T-cell (primary cell): ENCODE data around the gene PANK1. TPM values are rescaled to one million over a fixed set of nuclear protein-coding genes. Genes with fewer than 3 reads are reported as not detected.

Experiments used
- ATAC-seq, 4 experiments: fragments of 200-7000 bp in 3 of 4; fragments of 150-1000 bp in 1 of 4; cut with Tn5 transposase; replicated peaks in 1 of 4; 1 replicate in 3 of 4; 2 replicates in 1 of 4; pipeline ENCODE4 v1.10.0; 2021; ENCODE audit warnings: moderate library complexity in 3 of 4, mild to moderate bottlenecking in 2 of 4, moderate number of reproducible peaks in 1 of 4
- CTCF ChIA-PET, 2 donors: fragments of 300-600 bp; sonication (Branson Sonifier 250); formaldehyde crosslinking; loops; one replicate each; lab custom pipeline; 2022; ENCODE audit warnings: antibody characterized with exemption in 2 of 2; lab: Charles Lee
- POLR2A ChIA-PET, 2 donors: fragments of 300-600 bp; sonication (Branson Sonifier 250); formaldehyde crosslinking; loops; one replicate each; lab custom pipeline; 2022; ENCODE audit warnings: antibody characterized with exemption in 2 of 2; lab: Charles Lee
- DNase-seq, 35 experiments: peaks; one replicate each; pipeline versions ENCODE4 v3.0.0 to v3.0.0-alpha.2; 2013 to 2023
- H3K27ac ChIP-seq: one replicate; pipeline ENCODE4 v1.5.1; 2013; ENCODE audit warnings: low read length
- H3K27me3 ChIP-seq, 2 experiments: replicated peaks in 1 of 2; 1 replicate in 1 of 2; 2 replicates in 1 of 2; pipeline versions ENCODE4 v1.6.1 to v1.7.0; 2013; ENCODE audit warnings: low read length in 1 of 2, mixed read lengths in 1 of 2; ENCODE audit not compliant: control insufficient read depth in 2 of 2, insufficient read depth in 2 of 2; ENCODE audit errors: extremely low read depth in 1 of 2
- H3K36me3 ChIP-seq, 2 donors: 1 replicate in 1 of 2; 2 replicates in 1 of 2; pipeline versions ENCODE4 v1.6.1 to v1.7.0; 2013; ENCODE audit warnings: low read length in 1 of 2; ENCODE audit not compliant: control insufficient read depth in 2 of 2, insufficient read depth in 1 of 2; ENCODE audit errors: extremely low read depth in 1 of 2
- H3K4me1 ChIP-seq, 2 experiments: 1 replicate in 1 of 2; 2 replicates in 1 of 2; pipeline versions ENCODE4 v1.6.1 to v1.7.0; 2013; ENCODE audit warnings: low read length in 2 of 2, mixed read lengths in 1 of 2; ENCODE audit not compliant: insufficient read depth in 2 of 2, control insufficient read depth in 1 of 2; ENCODE audit errors: extremely low read depth in 1 of 2
- H3K4me3 ChIP-seq, 2 donors: 1 replicate in 1 of 2; 2 replicates in 1 of 2; pipeline versions ENCODE4 v1.5.1 to v1.7.0; 2013; ENCODE audit warnings: mild to moderate bottlenecking in 2 of 2, low read length in 1 of 2, moderate library complexity in 1 of 2; ENCODE audit not compliant: control insufficient read depth in 1 of 2; ENCODE audit errors: extremely low read depth in 1 of 2
- H3K9me3 ChIP-seq: 2 replicates; pipeline ENCODE4 v1.7.0; 2013
- H3K27ac Mint-ChIP-seq, 2 donors: one replicate each; pipeline ENCODE4 v1.8.0; 2020 to 2021; ENCODE audit warnings: mild to moderate bottlenecking in 2 of 2, mixed read lengths in 2 of 2
- H3K27me3 Mint-ChIP-seq, 2 donors: one replicate each; pipeline ENCODE4 v1.8.0; 2021 to 2022; ENCODE audit warnings: mixed read lengths in 2 of 2
- H3K36me3 Mint-ChIP-seq: one replicate; pipeline ENCODE4 v1.8.0; 2021; ENCODE audit warnings: mixed read lengths
- H3K4me1 Mint-ChIP-seq, 3 donors: one replicate each; pipeline ENCODE4 v1.8.0; 2020 to 2022; ENCODE audit warnings: mixed read lengths in 3 of 3, mild to moderate bottlenecking in 1 of 3
- H3K4me3 Mint-ChIP-seq, 3 donors: one replicate each; pipeline ENCODE4 v1.8.0; 2020 to 2022; ENCODE audit warnings: mild to moderate bottlenecking in 3 of 3, mixed read lengths in 3 of 3, moderate library complexity in 3 of 3
- H3K9me3 Mint-ChIP-seq, 3 donors: one replicate each; pipeline ENCODE4 v1.8.0; 2020 to 2022; ENCODE audit warnings: mixed read lengths in 3 of 3
- WGBS: methylation state at CpG from one replicate; pipeline ENCODE4 v1.1.5; 2013; ENCODE audit warnings: missing lambda C conversion rate; ENCODE audit not compliant: insufficient coverage; 5-methylcytosine and 5-hydroxymethylcytosine counted together
- total RNA-seq, 35 experiments: library from RNA in 6 of 35; stranded (reverse) in 6 of 35; fragments of 120-200 nt in 1 of 35; gene quantifications; one replicate each; pipeline versions ENCODE4 v1.2.1 to v1.2.4 and lab custom pipeline; 2013 to 2026

Gene PANK1
- total RNA-seq (1 to 10 TPM; 1.4 to 2.0 (median 1.8) TPM), total RNA-seq (lab: John Stamatoyannopoulos, UW) (0.47 to 4.3 (median 2.2) reads per million in 29 experiments)
- total RNA-seq (2013) = 1.1 TPM

DNA sequence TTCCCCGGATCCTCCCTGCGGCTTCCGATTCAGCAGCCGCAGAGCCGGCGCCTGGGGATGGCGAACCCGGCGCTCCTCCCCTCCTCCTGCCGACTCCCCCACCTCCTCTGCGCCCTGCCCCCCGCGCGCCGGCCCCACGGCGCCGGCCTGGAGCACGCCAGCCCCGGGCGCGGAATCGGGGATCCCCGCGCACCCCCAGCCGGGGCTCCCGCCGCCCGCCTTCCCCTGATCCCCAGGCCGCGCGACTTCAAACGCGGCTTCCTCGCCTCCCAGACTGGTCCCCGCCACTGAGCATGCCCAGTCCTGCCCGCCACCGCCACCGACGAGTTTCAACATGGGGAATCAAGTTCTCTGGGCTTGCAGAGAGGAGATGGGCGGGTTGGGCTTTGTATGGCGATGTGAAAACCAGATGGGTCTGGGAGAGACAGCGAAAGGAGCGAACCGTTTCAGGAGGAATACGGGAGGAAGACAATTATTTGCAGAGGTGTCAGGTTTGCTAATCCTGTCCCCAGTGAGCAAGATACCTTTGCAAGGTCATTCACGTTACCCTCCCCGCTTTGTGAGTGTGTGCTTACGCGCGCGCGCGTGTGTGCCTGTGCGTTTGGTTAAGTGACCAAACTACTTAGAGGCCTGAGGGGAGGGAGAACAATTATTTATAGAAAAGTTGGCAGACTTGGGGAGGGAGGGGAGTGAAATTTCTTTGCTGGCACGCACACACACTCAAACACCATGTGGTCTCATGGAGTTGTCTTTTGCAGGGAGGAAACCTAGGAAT lies at the start of gene PANK1:
Gene PANK1, minus strand, starts transcription at position 276 of the 775 bp plus-strand sequence. CDS start 351 bp downstream, outside the sequence.
- peaks cover 0 to under 1% of the 10 kb centered on the region in 2 experiments for H3K27me3 ChIP-seq
- ATAC-seq (peak; percentile 55 to 66 (median 58)), DNase-seq (peak; percentile 15 to 78 (median 47))
- Mint-ChIP-seq H3K4me1 (peaks cover 7 to 11% (median 9%) of the 10 kb centered on the region in 3 donors), H3K9me3 (no peaks in the 10 kb centered on the region), H3K27me3 (peaks cover 9 to 21% of the 10 kb centered on the region in 2 donors), H3K36me3 (no peaks in the 10 kb centered on the region), H3K27ac (peak within 1 kb of the TSS; percentile 3 to 42), H3K4me3 (peak within 1 kb of the TSS in 2 of 3 donors; percentile 80 to 87)
- peak within 1 kb of the TSS; percentile 51 to 89 for H3K4me3 ChIP-seq
- no peak within 1 kb of the TSS for H3K27ac ChIP-seq
- no peaks in the 10 kb centered on the region for H3K36me3 ChIP-seq
- peaks cover 4 to 10% of the 10 kb centered on the region in 2 experiments for H3K4me1 ChIP-seq
- ChIA-PET POLR2A (no interaction called here), CTCF (no interaction called here)
- 0% methylated on average over 41 of the region's 56 CpGs for WGBS
- no peaks in the 10 kb centered on the region for H3K9me3 ChIP-seq

DNA sequence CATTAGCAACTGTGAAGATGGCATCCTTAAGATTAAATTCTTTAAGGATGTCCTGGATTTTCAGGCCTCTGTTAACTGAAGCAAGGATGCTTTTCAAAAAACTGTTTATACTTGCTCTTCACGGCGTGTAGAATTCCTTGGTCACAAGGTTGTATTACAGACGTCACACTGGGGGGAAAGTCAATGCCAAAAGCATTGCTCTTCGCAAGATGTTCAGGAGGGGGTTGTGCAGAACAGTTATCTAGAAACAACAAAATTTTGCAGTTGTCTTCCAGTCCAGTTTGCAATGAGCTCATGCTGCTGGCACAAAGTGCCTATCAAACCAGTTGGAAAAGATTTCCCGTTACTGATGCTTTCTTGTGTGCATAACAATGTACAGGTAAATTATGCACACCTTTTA lies 48.1 kb upstream of the PANK1 start:
- H3K36me3 ChIP-seq = no peaks in the 10 kb centered on the region
- no peak overlapping the region for H3K4me3 ChIP-seq
- no peaks in the 10 kb centered on the region for H3K27me3 ChIP-seq
- CTCF ChIA-PET = interaction anchor here (1.1 to 1.9 kb wide), 2 partner anchors 8 to 104 kb away, joined by 3 to 4 read pairs; partner anchors contain the start of gene KIF20B (in 1 of the 2)
- no peak overlapping the region for H3K4me3 Mint-ChIP-seq
- no peaks in the 10 kb centered on the region for H3K4me1 Mint-ChIP-seq
- H3K36me3 Mint-ChIP-seq = no peaks in the 10 kb centered on the region
- H3K4me1 ChIP-seq = no peaks in the 10 kb centered on the region
- 95% methylated on average over 4 of the region's 5 CpGs for WGBS
- DNase-seq (no peak), ATAC-seq (no peak)
- H3K9me3 ChIP-seq = no peaks in the 10 kb centered on the region
- POLR2A ChIA-PET = no interaction called here
- H3K27me3 Mint-ChIP-seq = peaks cover 0 to 3% of the 10 kb centered on the region in 2 donors
- H3K27ac ChIP-seq = no peak overlapping the region
- no peaks in the 10 kb centered on the region for H3K9me3 Mint-ChIP-seq
- no peak overlapping the region for H3K27ac Mint-ChIP-seq

DNA sequence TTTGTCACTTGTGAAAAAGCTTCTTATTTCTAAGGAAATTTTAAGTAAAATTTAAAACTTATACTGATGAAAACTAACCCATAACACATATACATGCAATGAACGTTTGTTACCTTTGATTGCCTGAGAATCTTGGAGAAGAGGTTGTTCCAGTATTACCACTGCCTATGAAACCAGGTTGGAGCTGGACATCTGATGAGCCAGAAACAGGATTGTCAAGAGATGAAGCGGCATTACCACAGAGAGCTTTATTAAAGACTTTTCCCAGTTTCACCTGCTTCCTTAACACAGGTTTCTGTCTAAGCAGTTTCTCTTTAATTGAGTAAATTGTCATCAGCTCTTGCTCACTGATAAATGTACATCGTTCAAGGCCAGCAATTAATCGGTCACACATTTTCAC lies 47.4 kb upstream of the PANK1 start:
- Histone ChIP-seq H3K36me3 (no peaks in the 10 kb centered on the region), H3K27ac (no peak overlapping the region), H3K9me3 (no peaks in the 10 kb centered on the region), H3K4me3 (no peak overlapping the region), H3K27me3 (no peaks in the 10 kb centered on the region), H3K4me1 (no peaks in the 10 kb centered on the region)
- ATAC-seq (no peak), DNase-seq (no peak)
- H3K9me3 Mint-ChIP-seq = no peaks in the 10 kb centered on the region
- CTCF ChIA-PET = interaction anchor here in 1 of 2 donors (1.9 kb wide), 1 partner anchor 9 kb away, joined by 4 read pairs; the partner anchor contains the start of gene KIF20B
- WGBS = 70% methylated on average over 4 of the region's 4 CpGs
- H3K4me1 Mint-ChIP-seq = no peaks in the 10 kb centered on the region
- H3K4me3 Mint-ChIP-seq = no peak overlapping the region
- no peak overlapping the region for H3K27ac Mint-ChIP-seq
- no peaks in the 10 kb centered on the region for H3K36me3 Mint-ChIP-seq
- peaks cover 0 to 7% of the 10 kb centered on the region in 2 donors for H3K27me3 Mint-ChIP-seq
- POLR2A ChIA-PET = interaction anchor here (0.5 to 0.6 kb wide), 2 partner anchors 623 to 1854 kb away, joined by 3 to 5 read pairs; no protein-coding TSS in a partner anchor

DNA sequence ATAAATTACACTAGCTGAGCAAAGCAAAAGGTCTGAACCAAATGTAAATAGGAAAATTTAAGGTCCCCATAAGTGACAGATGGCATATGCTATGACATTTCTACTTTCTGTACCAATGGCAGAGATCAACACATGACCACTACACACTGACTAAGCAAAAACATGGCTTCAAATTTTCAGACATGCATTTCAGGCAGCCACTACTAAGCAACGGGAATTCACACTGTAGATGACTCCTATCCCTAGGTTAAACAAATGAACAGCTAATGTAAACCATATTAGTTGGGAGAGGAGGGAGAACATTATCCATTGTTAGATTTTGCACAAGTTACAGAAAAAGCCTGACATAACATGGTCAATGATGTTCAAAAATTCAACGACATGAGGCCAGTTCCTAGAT lies 45.0 kb upstream of the PANK1 start:
- H3K27me3 ChIP-seq = peaks cover 0 to 4% of the 10 kb centered on the region in 2 experiments
- CTCF ChIA-PET = no interaction called here
- no peak overlapping the region for H3K4me3 ChIP-seq
- H3K4me1 Mint-ChIP-seq = no peaks in the 10 kb centered on the region
- H3K27ac ChIP-seq = no peak overlapping the region
- POLR2A ChIA-PET = no interaction called here
- peaks cover 6 to 12% of the 10 kb centered on the region in 2 donors for H3K27me3 Mint-ChIP-seq
- H3K4me3 Mint-ChIP-seq = no peak overlapping the region
- no peaks in the 10 kb centered on the region for H3K9me3 Mint-ChIP-seq
- 82% methylated on average over 1 of the region's 2 CpGs for WGBS
- H3K4me1 ChIP-seq = no peaks in the 10 kb centered on the region
- H3K27ac Mint-ChIP-seq = no peak overlapping the region
- H3K36me3 ChIP-seq = no peaks in the 10 kb centered on the region
- no peaks in the 10 kb centered on the region for H3K9me3 ChIP-seq
- no peak for DNase-seq
- no peak for ATAC-seq
- H3K36me3 Mint-ChIP-seq = no peaks in the 10 kb centered on the region

DNA sequence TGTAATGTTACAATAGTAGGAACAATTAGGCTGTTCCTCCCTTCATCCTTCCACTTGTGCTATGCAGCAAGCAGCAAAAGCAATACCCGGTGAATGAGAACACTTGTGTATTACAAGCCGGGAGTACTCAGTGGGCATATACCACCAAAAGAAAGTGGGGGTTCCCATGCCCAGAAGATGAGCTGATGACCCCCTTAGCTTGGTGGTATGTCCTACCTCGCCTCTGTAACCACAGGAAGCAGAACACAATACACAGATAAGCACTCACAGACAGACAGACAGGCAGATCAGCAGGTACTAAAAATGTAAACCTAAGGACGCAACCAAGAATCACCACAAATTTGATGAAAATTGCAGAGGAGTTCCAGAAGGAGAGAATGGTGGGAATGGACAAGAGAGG lies 40.9 kb upstream of the PANK1 start:
- 20% methylated on average over 1 of the region's 4 CpGs for WGBS
- Mint-ChIP-seq H3K36me3 (no peaks in the 10 kb centered on the region), H3K27me3 (peaks cover 19 to 21% of the 10 kb centered on the region in 2 donors), H3K4me3 (no peak overlapping the region), H3K27ac (no peak overlapping the region), H3K9me3 (no peaks in the 10 kb centered on the region), H3K4me1 (no peaks in the 10 kb centered on the region)
- H3K9me3 ChIP-seq = no peaks in the 10 kb centered on the region
- H3K4me3 ChIP-seq = no peak overlapping the region
- H3K27me3 ChIP-seq = peaks cover 0 to 8% of the 10 kb centered on the region in 2 experiments
- H3K4me1 ChIP-seq = no peaks in the 10 kb centered on the region
- CTCF ChIA-PET = no interaction called here
- no peak overlapping the region for H3K27ac ChIP-seq
- no peaks in the 10 kb centered on the region for H3K36me3 ChIP-seq
- ATAC-seq (peak in 1 of 4 experiments; percentile 22), DNase-seq (no peak)
- POLR2A ChIA-PET = no interaction called here

DNA sequence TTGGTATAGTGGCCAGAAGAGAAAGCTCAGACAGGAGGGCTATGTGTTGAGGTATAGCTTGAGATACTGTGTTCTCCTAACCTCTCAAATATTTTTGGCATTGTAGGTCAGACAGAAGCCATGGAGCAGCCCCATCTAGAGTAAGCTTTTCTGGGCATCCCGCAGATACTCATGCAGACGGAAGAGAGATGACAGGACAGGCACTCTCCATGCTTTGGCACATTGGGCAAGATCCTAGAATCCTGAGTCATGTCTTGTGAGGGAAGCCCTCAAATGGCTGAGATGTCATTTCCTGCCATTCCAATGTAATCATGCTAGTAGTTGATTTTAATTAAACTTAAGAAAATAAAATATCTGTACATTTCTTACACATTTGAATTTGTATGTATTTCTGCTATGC lies 39.6 kb upstream of the PANK1 start:
- ChIA-PET CTCF (interaction anchor here in 1 of 2 donors (0.6 kb wide), 1 partner anchor 138 kb away, joined by 5 read pairs; no protein-coding TSS in a partner anchor), POLR2A (no interaction called here)
- Mint-ChIP-seq H3K4me3 (no peak overlapping the region), H3K36me3 (no peaks in the 10 kb centered on the region), H3K27ac (no peak overlapping the region), H3K4me1 (no peaks in the 10 kb centered on the region), H3K9me3 (no peaks in the 10 kb centered on the region), H3K27me3 (peaks cover 22 to 28% of the 10 kb centered on the region in 2 donors)
- no peaks in the 10 kb centered on the region for H3K4me1 ChIP-seq
- 100% methylated on average over 2 of the region's 2 CpGs for WGBS
- ATAC-seq (no peak), DNase-seq (no peak)
- H3K27ac ChIP-seq = no peak overlapping the region
- no peaks in the 10 kb centered on the region for H3K9me3 ChIP-seq
- peaks cover 0 to 8% of the 10 kb centered on the region in 2 experiments for H3K27me3 ChIP-seq
- H3K36me3 ChIP-seq = no peaks in the 10 kb centered on the region
- H3K4me3 ChIP-seq = no peak overlapping the region
